Stimulated activated CD8-positive, alpha-beta memory T cell treated with anti-CD3 and anti-CD28 coated beads, Interleukin-12 subunit alpha, Interleukin-12 subunit beta, amount 100 ng/mL, for 24 hours (primary cell): ENCODE data around the gene TP53I13.

ENCODE experiments used
- DNase-seq: peaks from one replicate; pipeline ENCODE4 v3.0.0-alpha.2; 2020; ENCODE audit errors: extremely low read depth

Gene TP53I13

GRCh38 chr17:29567304-29567553, 1.3 kb upstream of the TP53I13 start:
- DNase-seq, result no peak

GRCh38 chr17:29567554-29568330, 759 bp upstream of the TP53I13 start:
- DNase-seq, result no peak

- no peak for DNase-seq
These were observed 897 bp downstream of the TP53I13 start for GRCh38 chr17:29569245-29569950.

- DNase-seq, result no peak
These were observed 2.0 kb downstream of the TP53I13 start for GRCh38 chr17:29570521-29570920.

- DNase-seq, result no peak
These were observed 3.0 kb downstream of the TP53I13 start for GRCh38 chr17:29571486-29571882.

- DNase-seq, result no peak
These were observed 3.6 kb downstream of the TP53I13 start for GRCh38 chr17:29571883-29572681.

- no peak for DNase-seq
These were observed 4.4 kb downstream of the TP53I13 start for GRCh38 chr17:29572691-29573557.

GRCh38 chr17:29573558-29573869, 5.0 kb downstream of the TP53I13 start:
- no peak for DNase-seq

GRCh38 chr17:29573871-29574731, 5.6 kb downstream of the TP53I13 start:
- no peak for DNase-seq

- no peak for DNase-seq
These were observed 6.4 kb downstream of the TP53I13 start for GRCh38 chr17:29574732-29575510.

GRCh38 chr17:29575511-29576213, 7.2 kb downstream of the TP53I13 start:
- DNase-seq, result no peak

GRCh38 chr17:29576214-29577000, 7.9 kb downstream of the TP53I13 start:
- no peak for DNase-seq

- no peak for DNase-seq
These were observed 8.5 kb downstream of the TP53I13 start for GRCh38 chr17:29577001-29577370.

- DNase-seq, result no peak
These were observed 9.1 kb downstream of the TP53I13 start for GRCh38 chr17:29577385-29578211.

- no peak for DNase-seq
These were observed 10.4 kb downstream of the TP53I13 start for GRCh38 chr17:29578626-29579485.

GRCh38 chr17:29579866-29580771, 11.6 kb downstream of the TP53I13 start:
- peak; percentile 78 for DNase-seq
